Activated naive CD4-positive, alpha-beta T cell treated with anti-CD3 and anti-CD28 coated beads, Interleukin-2, amount 50 U/mL, for 72 hours (primary cell): Measurements from ENCODE around the gene CYTH1. TPM values are rescaled to one million over a fixed set of nuclear protein-coding genes. Genes with fewer than 3 reads are reported as not detected.

Experiments used
- ATAC-seq, 2 donors: fragments of 150-1000 bp; cut with Tn5 transposase; 2 replicates each; pipeline ENCODE4 v1.10.0; 2021; ENCODE audit warnings: mild to moderate bottlenecking in 2 of 2, moderate library complexity in 2 of 2
- DNase-seq, 2 donors: peaks; one replicate each; pipeline ENCODE4 v3.0.0; 2021 to 2022; ENCODE audit warnings: low spot score in 2 of 2
- H3K27ac Mint-ChIP-seq, 2 donors: one replicate each; pipeline ENCODE4 v1.8.0; 2022; ENCODE audit warnings: mild to moderate bottlenecking in 2 of 2, mixed read lengths in 2 of 2
- H3K36me3 Mint-ChIP-seq, 2 donors: one replicate each; pipeline ENCODE4 v1.8.0; 2022; ENCODE audit warnings: mixed read lengths in 2 of 2
- H3K9me3 Mint-ChIP-seq, 2 donors: one replicate each; pipeline ENCODE4 v1.8.0; 2022; ENCODE audit warnings: mixed read lengths in 2 of 2
- total RNA-seq, 2 donors: library from RNA; stranded (reverse); gene quantifications; one replicate each; pipeline ENCODE4 v1.2.3, GENCODE V29; 2022

CYTH1 gene
- total RNA-seq, 2 donors from 2014 or later: 82.6 to 148 TPM

GRCh38 chr17:78708510-78708973 lies 73.5 kb downstream of the CYTH1 start:
- Mint-ChIP-seq H3K9me3 (no peaks in the 10 kb centered on the region), H3K27ac (peak overlapping the region; percentile 76 to 95), H3K36me3 (peaks cover 4 to 22% of the 10 kb centered on the region in 2 donors)
- peak in 1 of 2 donors; percentile 54 for DNase-seq
- peak; percentile 60 to 71 for ATAC-seq

- DNase-seq (no peak), ATAC-seq (no peak)
- H3K9me3 Mint-ChIP-seq: no peaks in the 10 kb centered on the region
- peaks cover 4 to 22% of the 10 kb centered on the region in 2 donors for H3K36me3 Mint-ChIP-seq
- H3K27ac Mint-ChIP-seq: peak overlapping the region in 1 of 2 donors; percentile 76
These were observed 74.2 kb downstream of the CYTH1 start for GRCh38 chr17:78707923-78708322.

- no peak for ATAC-seq
- peak overlapping the region in 1 of 2 donors; percentile 29 for H3K27ac Mint-ChIP-seq
- no peak for DNase-seq
- H3K36me3 Mint-ChIP-seq: peaks cover 4 to 22% of the 10 kb centered on the region in 2 donors
- no peaks in the 10 kb centered on the region for H3K9me3 Mint-ChIP-seq
These were observed 75.1 kb downstream of the CYTH1 start for GRCh38 chr17:78707016-78707415.

GRCh38 chr17:78706271-78706915 lies 75.7 kb downstream of the CYTH1 start:
- Mint-ChIP-seq H3K9me3 (no peaks in the 10 kb centered on the region), H3K27ac (no peak overlapping the region), H3K36me3 (peaks cover 4 to 20% of the 10 kb centered on the region in 2 donors)
- no peak for ATAC-seq
- DNase-seq: no peak

- peak in 1 of 2 donors; percentile 5 for ATAC-seq
These were observed 77.0 kb downstream of the CYTH1 start for GRCh38 chr17:78705071-78705470.

GRCh38 chr17:78704594-78704993 lies 77.5 kb downstream of the CYTH1 start:
- peak overlapping the region; percentile 18 to 52 for H3K27ac Mint-ChIP-seq
- H3K9me3 Mint-ChIP-seq: no peaks in the 10 kb centered on the region
- DNase-seq (no peak), ATAC-seq (peak in 1 of 2 donors; percentile 41)
- peaks cover 4 to 24% of the 10 kb centered on the region in 2 donors for H3K36me3 Mint-ChIP-seq

More at GRCh38 chr17:78705071-78705470, 77.0 kb downstream of the CYTH1 start:
- H3K36me3 Mint-ChIP-seq: peaks cover 4 to 24% of the 10 kb centered on the region in 2 donors
- H3K27ac Mint-ChIP-seq: peak overlapping the region; percentile 18 to 52
- DNase-seq: no peak
- H3K9me3 Mint-ChIP-seq: no peaks in the 10 kb centered on the region

GRCh38 chr17:78697554-78698343 lies 84.3 kb downstream of the CYTH1 start:
- peaks cover 5 to 16% of the 10 kb centered on the region in 2 donors for H3K36me3 Mint-ChIP-seq
- peak overlapping the region; percentile 58 to 60 for H3K27ac Mint-ChIP-seq
- no peak for DNase-seq
- ATAC-seq: peak in 1 of 2 donors; percentile 35
- H3K9me3 Mint-ChIP-seq: no peaks in the 10 kb centered on the region

- no peak for ATAC-seq
- Mint-ChIP-seq H3K36me3 (peaks cover 11 to 22% of the 10 kb centered on the region in 2 donors), H3K27ac (peak overlapping the region; percentile 18 to 58)
These were observed 85.0 kb downstream of the CYTH1 start for GRCh38 chr17:78697122-78697521.

GRCh38 chr17:78696016-78696982 lies 85.8 kb downstream of the CYTH1 start:
- Mint-ChIP-seq H3K36me3 (peaks cover 11 to 18% of the 10 kb centered on the region in 2 donors), H3K9me3 (no peaks in the 10 kb centered on the region), H3K27ac (peak overlapping the region; percentile 23 to 58)
- ATAC-seq (no peak), DNase-seq (no peak)

More at GRCh38 chr17:78697122-78697521, 85.0 kb downstream of the CYTH1 start:
- no peak for DNase-seq
- H3K9me3 Mint-ChIP-seq: no peaks in the 10 kb centered on the region

GRCh38 chr17:78694805-78695531 lies 87.1 kb downstream of the CYTH1 start:
- Mint-ChIP-seq H3K9me3 (no peaks in the 10 kb centered on the region), H3K36me3 (peaks cover 11 to 17% of the 10 kb centered on the region in 2 donors)
- ATAC-seq: no peak

GRCh38 chr17:78693346-78694083 lies 88.6 kb downstream of the CYTH1 start:
- H3K27ac Mint-ChIP-seq: peak overlapping the region in 1 of 2 donors; percentile 1
- no peaks in the 10 kb centered on the region for H3K9me3 Mint-ChIP-seq
- DNase-seq (no peak), ATAC-seq (no peak)
- peaks cover 11 to 32% of the 10 kb centered on the region in 2 donors for H3K36me3 Mint-ChIP-seq

More at GRCh38 chr17:78694805-78695531, 87.1 kb downstream of the CYTH1 start:
- H3K27ac Mint-ChIP-seq: peak overlapping the region; percentile 14 to 47
- DNase-seq: no peak

- ATAC-seq: no peak
- H3K36me3 Mint-ChIP-seq: peaks cover 10 to 42% of the 10 kb centered on the region in 2 donors
- peak overlapping the region in 1 of 2 donors; percentile 39 for H3K27ac Mint-ChIP-seq
- DNase-seq: no peak
- no peaks in the 10 kb centered on the region for H3K9me3 Mint-ChIP-seq
These were observed 89.5 kb downstream of the CYTH1 start for GRCh38 chr17:78692460-78693010.

GRCh38 chr17:78689029-78689428 lies 93.0 kb downstream of the CYTH1 start:
- peak in 1 of 2 donors; percentile 40 for DNase-seq
- peak overlapping the region in 1 of 2 donors; percentile 62 for H3K27ac Mint-ChIP-seq
- H3K36me3 Mint-ChIP-seq: peaks cover 6 to 35% of the 10 kb centered on the region in 2 donors
- peak in 1 of 2 donors; percentile 26 for ATAC-seq
- H3K9me3 Mint-ChIP-seq: no peaks in the 10 kb centered on the region

- Mint-ChIP-seq H3K9me3 (no peaks in the 10 kb centered on the region), H3K36me3 (peaks cover 6 to 35% of the 10 kb centered on the region in 2 donors), H3K27ac (peak overlapping the region; percentile 33 to 65)
- ATAC-seq (no peak), DNase-seq (no peak)
These were observed 94.1 kb downstream of the CYTH1 start for GRCh38 chr17:78687944-78688343.

GRCh38 chr17:78687125-78687524 lies 94.9 kb downstream of the CYTH1 start:
- Mint-ChIP-seq H3K27ac (peak overlapping the region; percentile 33 to 65), H3K36me3 (peaks cover under 1 to 30% of the 10 kb centered on the region in 2 donors), H3K9me3 (no peaks in the 10 kb centered on the region)
- no peak for DNase-seq
- ATAC-seq: no peak
